Measurements from ENCODE around the gene ARHGAP25.

The ARHGAP25 gene

GRCh38 chr2:68710336-68710735 is 24.3 kb upstream of the ARHGAP25 start:
- TF ChIP-seq ZFX (IDR thresholded peaks at IDR 0.05) = no peak
- TF ChIP-seq CTCF (conservative IDR thresholded peaks at IDR 0.05) = no peak
- H3K27ac ChIP-seq = no peak overlapping the region

GRCh38 chr2:68710756-68711155 is 23.9 kb upstream of the ARHGAP25 start:
- no peak overlapping the region for H3K27ac ChIP-seq
- no peak for TF ChIP-seq CTCF (conservative IDR thresholded peaks at IDR 0.05)
- no peak for TF ChIP-seq ZFX (IDR thresholded peaks at IDR 0.05)

DNA sequence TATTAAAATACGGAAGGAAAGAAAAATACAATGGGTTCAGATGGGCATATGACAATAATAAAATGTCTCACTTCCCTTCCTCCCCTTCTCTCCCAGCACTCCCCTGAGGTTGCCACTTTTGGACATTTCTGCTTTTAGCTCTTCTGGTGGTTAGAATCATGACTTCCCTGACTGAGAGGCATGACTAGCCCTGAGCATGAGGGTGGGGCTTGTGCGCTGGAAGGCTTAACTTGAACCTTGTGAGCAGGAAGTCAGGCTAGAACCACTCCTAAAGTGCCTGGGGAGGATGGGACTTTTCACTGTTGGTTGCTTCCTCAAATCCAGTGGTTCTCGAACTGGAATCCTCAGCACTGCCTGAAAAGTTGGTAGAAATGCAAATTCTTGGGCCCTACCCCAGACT is 19.7 kb upstream of the ARHGAP25 start:
- no peak overlapping the region for H3K27ac ChIP-seq
- TF ChIP-seq ZFX (IDR thresholded peaks at IDR 0.05) (no peak), CTCF (conservative IDR thresholded peaks at IDR 0.05) (no peak)

- H3K27ac ChIP-seq = no peak overlapping the region
- TF ChIP-seq ZFX (IDR thresholded peaks at IDR 0.05) = no peak
- peak; percentile 78 for TF ChIP-seq CTCF (conservative IDR thresholded peaks at IDR 0.05)
These were observed 19.1 kb upstream of the ARHGAP25 start for GRCh38 chr2:68715353-68716041.

GRCh38 chr2:68716604-68717304 is 17.9 kb upstream of the ARHGAP25 start:
- H3K27ac ChIP-seq = no peak overlapping the region
- TF ChIP-seq CTCF (conservative IDR thresholded peaks at IDR 0.05) (no peak), ZFX (IDR thresholded peaks at IDR 0.05) (no peak)

DNA sequence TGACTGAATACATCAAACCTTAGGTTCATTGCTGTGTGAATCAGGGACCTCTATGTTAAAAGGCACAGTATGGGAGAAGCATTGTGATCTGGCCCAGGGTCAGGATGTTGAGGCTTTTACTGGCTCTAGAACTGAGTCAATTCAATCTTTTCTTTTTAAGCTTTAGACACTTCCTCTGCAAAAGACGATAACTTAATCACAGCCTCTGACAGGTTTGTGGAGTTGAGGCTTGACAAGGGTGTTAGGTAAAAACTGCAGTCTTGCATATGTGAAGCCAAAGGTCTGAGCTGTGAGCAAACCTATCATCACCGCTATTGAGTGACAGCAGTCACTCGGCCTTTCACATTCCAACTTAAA is 17.3 kb upstream of the ARHGAP25 start:
- TF ChIP-seq CTCF (conservative IDR thresholded peaks at IDR 0.05) (no peak), ZFX (IDR thresholded peaks at IDR 0.05) (no peak)
- H3K27ac ChIP-seq = no peak overlapping the region

DNA sequence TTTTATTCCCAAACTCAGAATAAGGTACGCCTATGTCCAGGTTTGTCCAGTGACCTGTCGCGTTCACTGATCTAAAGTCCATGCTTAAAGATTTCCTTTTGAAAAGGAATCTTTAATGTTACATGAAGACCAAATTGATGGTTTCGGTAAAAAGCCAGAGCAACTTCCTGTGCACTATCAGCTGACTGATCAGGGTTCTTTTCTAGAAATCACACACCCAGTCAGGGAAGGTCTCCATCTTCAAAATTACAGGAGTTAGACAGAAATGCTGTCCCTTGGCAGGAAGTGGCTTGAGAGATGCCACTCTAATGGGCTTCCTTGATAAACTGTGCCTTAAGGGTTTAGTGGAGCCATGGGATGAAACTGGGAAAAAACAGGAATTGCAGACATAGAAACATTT is 14.7 kb upstream of the ARHGAP25 start:
- no peak overlapping the region for H3K27ac ChIP-seq
- no peak for TF ChIP-seq ZFX (IDR thresholded peaks at IDR 0.05)
- no peak for TF ChIP-seq CTCF (conservative IDR thresholded peaks at IDR 0.05)

Data from C4-2B (cell line).